BJ (cell line): ENCODE results near the gene MSX2. TPM values are rescaled to one million over a fixed set of nuclear protein-coding genes. Genes with fewer than 3 reads are reported as not detected.
"Not testable (repeated sequence)": the region's sequence is repeated elsewhere in the genome, so short reads cannot be mapped to it uniquely, and the experiment has no call there.

Experiments
- CTCF ChIA-PET: fragments of 350-600 bp; formaldehyde crosslinking; extraction: SDS; loops from one replicate; lab custom pipeline; 2021; ENCODE audit warnings: antibody characterized with exemption, inconsistent platforms; lab: Yijun Ruan, JAX
- POLR2A ChIA-PET: fragments of 300-600 bp; sonication (Branson Sonifier 250); formaldehyde crosslinking; extraction: SDS; loops from one replicate; lab custom pipeline; 2021; ENCODE audit warnings: antibody characterized with exemption; lab: Charles Lee
- DNase-seq: peaks from one replicate; pipeline ENCODE4 v3.0.0-alpha.2; 2011; ENCODE audit warnings: low read depth
- H3K27me3 ChIP-seq: 2 replicates; pipeline ENCODE4 v1.6.0; 2011; ENCODE audit warnings: low read length; ENCODE audit not compliant: control insufficient read depth, insufficient read depth
- H3K36me3 ChIP-seq: 2 replicates; pipeline ENCODE4 v1.5.1; 2011; ENCODE audit warnings: low read length; ENCODE audit not compliant: control insufficient read depth, insufficient read depth
- H3K4me3 ChIP-seq: 2 replicates; pipeline ENCODE4 v1.5.1; 2011; ENCODE audit warnings: low read depth, mild to moderate bottlenecking, control low read depth, low read length
- CTCF ChIP-seq: IDR thresholded peaks from 2 replicates; pipeline ENCODE4 v1.5.1; 2011; ENCODE audit warnings: low read depth, mild to moderate bottlenecking, control low read depth, inconsistent platforms, low read length, moderate library complexity; ENCODE audit not compliant: insufficient read depth
- polyA plus RNA-seq: library from polyadenylated mRNA; depleted of rRNA; stranded (reverse); fragments of >200 nt; gene quantifications from 2 replicates; pipeline ENCODE4 v1.2.3, GENCODE V29; 2011

MSX2 gene
- polyA plus RNA-seq, 1 experiment = 2.1 TPM

GRCh38 chr5:174755106-174755505 is 30.7 kb downstream of the MSX2 start:
- no peaks in the 10 kb centered on the region for H3K36me3 ChIP-seq
- ChIA-PET CTCF (interaction anchor here (0.6 kb wide), 1 partner anchor 16 kb away, joined by 3 read pairs; no protein-coding TSS in a partner anchor), POLR2A (no interaction called here)
- no peak overlapping the region for H3K4me3 ChIP-seq
- H3K27me3 ChIP-seq = no peaks in the 10 kb centered on the region; the same call in 1 of the 2 replicates
- TF ChIP-seq CTCF = peak; percentile 47
- DNase-seq = no peak

GRCh38 chr5:174759091-174759490 is 34.7 kb downstream of the MSX2 start:
- no peak for DNase-seq

GRCh38 chr5:174760721-174761120 is 36.3 kb downstream of the MSX2 start:
- no peak for TF ChIP-seq CTCF
- ChIA-PET POLR2A (no interaction called here), CTCF (no interaction called here)
- Histone ChIP-seq H3K27me3 (no peaks in the 10 kb centered on the region), H3K4me3 (no peak overlapping the region), H3K36me3 (no peaks in the 10 kb centered on the region)
- no peak for DNase-seq

More at GRCh38 chr5:174759091-174759490, 34.7 kb downstream of the MSX2 start:
- H3K27me3 ChIP-seq = no peaks in the 10 kb centered on the region; the same call in 1 of the 2 replicates
- H3K4me3 ChIP-seq = no peak overlapping the region
- TF ChIP-seq CTCF = no peak
- CTCF ChIA-PET = no interaction called here
- no peaks in the 10 kb centered on the region for H3K36me3 ChIP-seq
- POLR2A ChIA-PET = no interaction called here

GRCh38 chr5:174761341-174761740 is 37.0 kb downstream of the MSX2 start:
- H3K36me3 ChIP-seq, DNase-seq, CTCF ChIA-PET, H3K4me3 ChIP-seq, POLR2A ChIA-PET, H3K27me3 ChIP-seq: not testable (repeated sequence)

GRCh38 chr5:174764309-174764708 is 39.9 kb downstream of the MSX2 start:
- CTCF ChIA-PET = no interaction called here
- Histone ChIP-seq H3K27me3 (no peaks in the 10 kb centered on the region), H3K4me3 (no peak overlapping the region), H3K36me3 (no peaks in the 10 kb centered on the region)
- POLR2A ChIA-PET = no interaction called here
- TF ChIP-seq CTCF = no peak
- no peak for DNase-seq

- no peaks in the 10 kb centered on the region for H3K27me3 ChIP-seq
- H3K4me3 ChIP-seq = no peak overlapping the region
- no peak for DNase-seq
- CTCF ChIA-PET = no interaction called here
- POLR2A ChIA-PET = no interaction called here
- H3K36me3 ChIP-seq = no peaks in the 10 kb centered on the region
- TF ChIP-seq CTCF = no peak
These were observed 41.2 kb downstream of the MSX2 start for GRCh38 chr5:174765540-174765939.
